OCI-LY7 (cell line): ENCODE results near the gene DDR1. TPM values are rescaled to one million over a fixed set of nuclear protein-coding genes. Genes with fewer than 3 reads are reported as not detected.

Experiments
- BruUV-seq: library from RNA; stranded (reverse); fragments of 400-500 nt; replicated peaks from 2 replicates; lab custom pipeline; 2021; lab: Mats Ljungman, UMichigan
- CTCF ChIA-PET: fragments of 300-600 bp; sonication (Branson Sonifier 250); formaldehyde crosslinking; loops from one replicate; lab custom pipeline; 2022; ENCODE audit warnings: antibody characterized with exemption; ENCODE audit not compliant: unreplicated experiment; lab: Charles Lee
- POLR2A ChIA-PET: fragments of 300-600 bp; sonication (Branson Sonifier 250); formaldehyde crosslinking; loops from one replicate; lab custom pipeline; 2022; ENCODE audit warnings: antibody characterized with exemption; lab: Charles Lee
- DNase-seq: peaks from one replicate; pipeline ENCODE4 v3.0.0-alpha.2; 2015; ENCODE audit warnings: low spot score
- H2AFZ ChIP-seq: fragments of 200-600 bp; sonication (generic), shearing (Covaris generic); 2 replicates; pipeline ENCODE4 v1.6.1; 2014; ENCODE audit warnings: mild to moderate bottlenecking, antibody characterized with exemption, low read length, moderate library complexity
- H3K27ac ChIP-seq: fragments of 200-600 bp; sonication (generic); 2 replicates; pipeline ENCODE4 v1.5.1; 2014; ENCODE audit warnings: mixed run types, low read depth, mild to moderate bottlenecking, moderate library complexity, low read length, inconsistent platforms; ENCODE audit not compliant: poor library complexity, severe bottlenecking
- H3K36me3 ChIP-seq: fragments of 200-600 bp; sonication (generic); 2 replicates; pipeline ENCODE4 v1.6.1; 2014; ENCODE audit warnings: mild to moderate bottlenecking, antibody characterized with exemption, low read length, moderate library complexity, mixed read lengths; ENCODE audit not compliant: insufficient read depth
- H3K4me1 ChIP-seq: fragments of 200-600 bp; sonication (generic); 2 replicates; pipeline ENCODE4 v1.5.1; 2014; ENCODE audit warnings: mild to moderate bottlenecking, low read length; ENCODE audit not compliant: insufficient read depth, poor library complexity, severe bottlenecking
- H3K4me2 ChIP-seq: fragments of 200-600 bp; sonication (generic); 2 replicates; pipeline ENCODE4 v1.6.1; 2014; ENCODE audit warnings: mild to moderate bottlenecking, low read length
- H3K4me3 ChIP-seq: fragments of 200-600 bp; sonication (generic); 2 replicates; pipeline ENCODE4 v1.5.1; 2014; ENCODE audit warnings: mild to moderate bottlenecking, low read depth, low read length; ENCODE audit not compliant: poor library complexity, severe bottlenecking
- H3K79me2 ChIP-seq: fragments of 200-600 bp; sonication (generic); 2 replicates; pipeline ENCODE4 v1.6.1; 2016; ENCODE audit warnings: low read depth, mild to moderate bottlenecking, low read length, moderate library complexity, mixed read lengths; ENCODE audit not compliant: insufficient read depth
- H3K9me2 ChIP-seq: fragments of 200-600 bp; sonication (generic); 2 replicates; pipeline ENCODE4 v1.6.1; 2016; ENCODE audit warnings: mild to moderate bottlenecking, low read length, mixed read lengths; ENCODE audit not compliant: insufficient read depth
- H3K9me3 ChIP-seq: fragments of 200-600 bp; sonication (generic); 2 replicates; pipeline ENCODE4 v1.6.1; 2014; ENCODE audit warnings: mild to moderate bottlenecking, mixed run types, low read length, mixed read lengths
- H4K20me1 ChIP-seq: fragments of 200-600 bp; sonication (generic); 2 replicates; pipeline ENCODE4 v1.6.1; 2014; ENCODE audit warnings: mild to moderate bottlenecking, antibody characterized with exemption, low read length, moderate library complexity, mixed read lengths; ENCODE audit not compliant: insufficient read depth
- CTCF ChIP-seq: fragments of 200-600 bp; sonication (generic); conservative IDR thresholded peaks from 2 replicates; pipeline ENCODE4 v1.5.1; 2014; ENCODE audit warnings: mild to moderate bottlenecking, antibody characterized with exemption, low read length, moderate library complexity, mixed read lengths
- EZH2phosphoT487 ChIP-seq: fragments of 200-600 bp; sonication (generic); IDR thresholded peaks from 2 replicates; pipeline ENCODE4 v1.6.1; 2018; ENCODE audit warnings: low read depth, borderline replicate concordance, mild to moderate bottlenecking, mixed run types, antibody characterized with exemption, low read length, moderate library complexity, mixed read lengths
- intact Hi-C: fragments of 100-400 bp; cut with micrococcal nuclease; formaldehyde crosslinking; loops from one replicate; pipeline ENCODE4 v1.10.0; 2022; ENCODE audit not compliant: unreplicated experiment
- total RNA-seq, 2 experiments: library from RNA; depleted of rRNA in 1 of 2; stranded (reverse); fragments of >200 nt in 1 of 2; shearing (Covaris generic) in 1 of 2; gene quantifications; 2 replicates each; pipeline ENCODE4 v1.2.3, GENCODE V29; 2014 to 2022

Gene DDR1
- total RNA-seq, 2 experiments from 2014 or later = 14.0 to 30.3 TPM

- peaks cover 29% of the 10 kb centered on the region for H3K4me1 ChIP-seq
- DNase-seq = no peak
- POLR2A ChIA-PET = interaction anchor here (0.7 to 1.4 kb wide), 4 partner anchors 9 to 191 kb away, joined by 3 to 5 read pairs (median 4); no protein-coding TSS in a partner anchor
- no peak for TF ChIP-seq CTCF
- TF ChIP-seq EZH2phosphoT487 = no peak
- no TSS peak for BruUV-seq
- H2AFZ ChIP-seq = peak overlapping the region; percentile 56; the same call in 1 of the 2 replicates
- H3K4me3 ChIP-seq = peak overlapping the region; percentile 76
- no peaks in the 10 kb centered on the region for H4K20me1 ChIP-seq
- peaks cover 66% of the 10 kb centered on the region for H3K36me3 ChIP-seq
- CTCF ChIA-PET = interaction anchor here (2.3 kb wide), 1 partner anchor 157 kb away, joined by 7 read pairs; no protein-coding TSS in a partner anchor
- no peaks in the 10 kb centered on the region for H3K9me2 ChIP-seq
- H3K79me2 ChIP-seq = peaks cover 9% of the 10 kb centered on the region; the same call in 1 of the 2 replicates
- H3K9me3 ChIP-seq = no peaks in the 10 kb centered on the region
- no peak overlapping the region for H3K27ac ChIP-seq
- intact Hi-C loops = loop anchor here (1.0 to 2.0 kb wide), 3 partner anchors 29 to 173 kb away; partner anchors contain the start of gene DDR1
- peak overlapping the region; percentile 98 for H3K4me2 ChIP-seq
These were observed 29.4 kb downstream of the DDR1 start for GRCh38 chr6:30913721-30914075.

GRCh38 chr6:30914076-30914853 is 29.9 kb downstream of the DDR1 start, which contains the start of gene VARS2:
Gene VARS2, plus strand, starts transcription at chr6:30914238. Its CDS starts 599 bp downstream, at chr6:30914837.
- peak within 1 kb of the TSS; percentile 98 for H3K4me2 ChIP-seq
- TSS peak; percentile 84 for BruUV-seq
- H4K20me1 ChIP-seq = no peaks in the 10 kb centered on the region
- H3K4me3 ChIP-seq = peak within 1 kb of the TSS; percentile 76
- intact Hi-C loops = loop anchor here (1.0 to 2.0 kb wide), 3 partner anchors 29 to 173 kb away; partner anchors contain the start of gene DDR1
- H3K79me2 ChIP-seq = peaks cover 5% of the 10 kb centered on the region; the same call in 1 of the 2 replicates
- H3K27ac ChIP-seq = peak within 1 kb of the TSS; percentile 63
- peak; percentile 87 for DNase-seq
- ChIA-PET CTCF (interaction anchor here (0.9 to 2.3 kb wide), 3 partner anchors 25 to 156 kb away, joined by 3 to 7 read pairs (median 5); no protein-coding TSS in a partner anchor), POLR2A (interaction anchor here (0.7 to 1.4 kb wide), 6 partner anchors 9 to 190 kb away, joined by 3 to 5 read pairs (median 4); no protein-coding TSS in a partner anchor)
- H3K9me2 ChIP-seq = no peaks in the 10 kb centered on the region
- peaks cover 23% of the 10 kb centered on the region for H3K4me1 ChIP-seq
- peak within 1 kb of the TSS; percentile 56; the same call in 1 of the 2 replicates for H2AFZ ChIP-seq
- TF ChIP-seq CTCF (peak; percentile 44), EZH2phosphoT487 (no peak)
- peaks cover 68% of the 10 kb centered on the region for H3K36me3 ChIP-seq
- H3K9me3 ChIP-seq = no peaks in the 10 kb centered on the region
